Measurements from ENCODE around the gene CDC42BPG.

DNA sequence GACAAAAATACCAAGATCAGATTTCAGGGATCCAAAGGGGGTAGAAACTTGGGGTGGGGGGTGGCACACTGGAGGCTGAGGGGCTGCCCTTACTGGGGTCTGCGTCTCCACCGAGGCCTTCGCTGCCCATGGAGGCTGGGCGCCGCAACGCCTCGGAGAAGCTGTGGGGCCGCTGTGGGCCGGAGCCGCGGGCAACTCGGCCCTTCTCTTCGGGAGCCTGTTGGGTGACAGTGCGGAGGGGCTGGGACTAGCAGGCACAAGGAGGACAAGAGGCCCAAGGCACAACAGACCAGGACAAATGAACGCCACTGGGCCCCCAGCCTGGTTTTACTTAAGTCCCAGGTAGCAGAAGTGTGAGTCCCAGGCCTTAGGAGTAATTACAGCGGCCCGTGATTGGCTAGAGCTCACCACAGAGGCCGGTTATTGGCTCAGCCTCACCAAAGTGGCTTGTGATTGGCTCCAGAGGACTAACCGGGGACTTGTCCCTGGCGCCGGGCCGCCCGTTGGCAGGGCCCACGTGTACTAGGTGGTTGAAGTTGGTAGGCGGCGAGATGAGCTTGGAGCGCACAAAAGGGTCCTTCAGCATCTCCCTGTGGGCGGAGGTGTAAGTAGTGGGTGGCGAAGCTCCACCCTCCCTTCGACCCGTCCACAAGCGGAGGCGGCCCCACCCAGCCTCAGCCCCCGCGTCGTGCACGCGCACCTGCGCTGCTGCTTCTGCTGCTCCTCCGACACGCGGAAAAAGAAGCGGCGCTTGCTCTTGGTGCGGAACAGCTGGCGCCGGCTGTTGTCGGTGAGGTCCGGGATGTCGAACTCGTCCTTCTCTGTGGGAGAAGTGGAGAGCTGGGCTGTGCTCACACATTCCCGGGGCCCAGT is 17.6 kb downstream of the CDC42BPG start:
- TF ChIP-seq POLR2AphosphoS5 (IDR thresholded peaks at IDR 0.05; ENCODE audit: low read depth, low read length), result no peak
- TF ChIP-seq SRF (IDR thresholded peaks at IDR 0.05; ENCODE audit: low read depth), result no peak
- TF ChIP-seq, protein P1, sequence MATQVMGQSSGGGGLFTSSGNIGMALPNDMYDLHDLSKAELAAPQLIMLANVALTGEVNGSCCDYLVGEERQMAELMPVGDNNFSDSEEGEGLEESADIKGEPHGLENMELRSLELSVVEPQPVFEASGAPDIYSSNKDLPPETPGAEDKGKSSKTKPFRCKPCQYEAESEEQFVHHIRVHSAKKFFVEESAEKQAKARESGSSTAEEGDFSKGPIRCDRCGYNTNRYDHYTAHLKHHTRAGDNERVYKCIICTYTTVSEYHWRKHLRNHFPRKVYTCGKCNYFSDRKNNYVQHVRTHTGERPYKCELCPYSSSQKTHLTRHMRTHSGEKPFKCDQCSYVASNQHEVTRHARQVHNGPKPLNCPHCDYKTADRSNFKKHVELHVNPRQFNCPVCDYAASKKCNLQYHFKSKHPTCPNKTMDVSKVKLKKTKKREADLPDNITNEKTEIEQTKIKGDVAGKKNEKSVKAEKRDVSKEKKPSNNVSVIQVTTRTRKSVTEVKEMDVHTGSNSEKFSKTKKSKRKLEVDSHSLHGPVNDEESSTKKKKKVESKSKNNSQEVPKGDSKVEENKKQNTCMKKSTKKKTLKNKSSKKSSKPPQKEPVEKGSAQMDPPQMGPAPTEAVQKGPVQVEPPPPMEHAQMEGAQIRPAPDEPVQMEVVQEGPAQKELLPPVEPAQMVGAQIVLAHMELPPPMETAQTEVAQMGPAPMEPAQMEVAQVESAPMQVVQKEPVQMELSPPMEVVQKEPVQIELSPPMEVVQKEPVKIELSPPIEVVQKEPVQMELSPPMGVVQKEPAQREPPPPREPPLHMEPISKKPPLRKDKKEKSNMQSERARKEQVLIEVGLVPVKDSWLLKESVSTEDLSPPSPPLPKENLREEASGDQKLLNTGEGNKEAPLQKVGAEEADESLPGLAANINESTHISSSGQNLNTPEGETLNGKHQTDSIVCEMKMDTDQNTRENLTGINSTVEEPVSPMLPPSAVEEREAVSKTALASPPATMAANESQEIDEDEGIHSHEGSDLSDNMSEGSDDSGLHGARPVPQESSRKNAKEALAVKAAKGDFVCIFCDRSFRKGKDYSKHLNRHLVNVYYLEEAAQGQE (IDR thresholded peaks at IDR 0.05; ENCODE audit: low read depth), result no peak
- TF ChIP-seq CTCF (IDR thresholded peaks at IDR 0.05 in 2 of 3, conservative IDR thresholded peaks at IDR 0.05 in 1 of 3; ENCODE audit: borderline replicate concordance in 1 of 3, insufficient read depth in 1 of 3, low read depth in 2 of 3, low read length in 2 of 3), result no peak
- no peak for TF ChIP-seq POLR2A (IDR thresholded peaks at IDR 0.05; ENCODE audit: borderline replicate concordance, extremely low read depth, insufficient read depth, insufficient read length)
- no peak for TF ChIP-seq RAD21 (IDR thresholded peaks at IDR 0.05; ENCODE audit: low read depth)
- TF ChIP-seq, protein P2, sequence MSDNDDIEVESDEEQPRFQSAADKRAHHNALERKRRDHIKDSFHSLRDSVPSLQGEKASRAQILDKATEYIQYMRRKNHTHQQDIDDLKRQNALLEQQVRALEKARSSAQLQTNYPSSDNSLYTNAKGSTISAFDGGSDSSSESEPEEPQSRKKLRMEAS (IDR thresholded peaks at IDR 0.05), result no peak
- no peak for TF ChIP-seq ZNF274 (IDR thresholded peaks at IDR 0.05; ENCODE audit: low read depth, low read length)
- TF ChIP-seq EZH2 (IDR thresholded peaks at IDR 0.05), result no peak
- no peak for TF ChIP-seq EZH2phosphoT487 (IDR thresholded peaks at IDR 0.05; ENCODE audit: borderline replicate concordance)
- TF ChIP-seq TCF7L2 (IDR thresholded peaks at IDR 0.05; ENCODE audit: borderline replicate concordance, extremely low read depth, insufficient read depth, insufficient read length), result no peak
- TF ChIP-seq ELF1 (IDR thresholded peaks at IDR 0.05; ENCODE audit: borderline replicate concordance, low read depth), result no peak
- no peak for TF ChIP-seq CEBPB (IDR thresholded peaks at IDR 0.05; ENCODE audit: low read depth)
